IMR-90 (cell line): ENCODE results near the gene AGXT.

Experiments used
- BHLHE40 ChIP-seq: fragments of 150-350 bp; IDR thresholded peaks from 2 replicates; pipeline ENCODE4 v1.6.1; 2016; ENCODE audit warnings: mild to moderate bottlenecking, low read depth, low read length
- CEBPB ChIP-seq: IDR thresholded peaks from 2 replicates; pipeline ENCODE4 v1.6.1; 2012; ENCODE audit warnings: low read depth, low read length, improper control_type of control experiment
- CHD1 ChIP-seq: IDR thresholded peaks from 2 replicates; pipeline ENCODE4 v1.6.1; 2012; ENCODE audit warnings: low read depth, low read length, improper control_type of control experiment
- CTCF ChIP-seq: conservative IDR thresholded peaks from 2 replicates; pipeline ENCODE4 v1.5.1; 2012; ENCODE audit warnings: mild to moderate bottlenecking, low read depth, low read length, improper control_type of control experiment
- ELK1 ChIP-seq: fragments of 150-350 bp; IDR thresholded peaks from 2 replicates; pipeline ENCODE4 v1.6.1; 2016; ENCODE audit warnings: low read depth, mild to moderate bottlenecking, low read length, moderate library complexity, borderline replicate concordance
- FOS ChIP-seq: fragments of 150-350 bp; IDR thresholded peaks from 2 replicates; pipeline ENCODE4 v1.6.1; 2016; ENCODE audit warnings: low read depth, low read length
- MAFK ChIP-seq: IDR thresholded peaks from 2 replicates; pipeline ENCODE4 v1.6.1; 2012; ENCODE audit warnings: low read depth, low read length, improper control_type of control experiment
- MAZ ChIP-seq: IDR thresholded peaks from 2 replicates; pipeline ENCODE4 v1.6.1; 2012; ENCODE audit warnings: low read depth, mild to moderate bottlenecking, low read length, improper control_type of control experiment, moderate library complexity, borderline replicate concordance
- MXI1 ChIP-seq: IDR thresholded peaks from 2 replicates; pipeline ENCODE4 v1.6.1; 2012; ENCODE audit warnings: low read depth, mild to moderate bottlenecking, low read length, moderate library complexity, borderline replicate concordance
- POLR2A ChIP-seq: IDR thresholded peaks from 2 replicates; pipeline ENCODE4 v1.6.1; 2012; ENCODE audit warnings: mild to moderate bottlenecking, low read depth, low read length
- RAD21 ChIP-seq: IDR thresholded peaks from 2 replicates; pipeline ENCODE4 v1.6.1; 2012; ENCODE audit warnings: low read length, improper control_type of control experiment
- RFX5 ChIP-seq: IDR thresholded peaks from 2 replicates; pipeline ENCODE4 v1.8.0; 2012; ENCODE audit warnings: low read depth, mild to moderate bottlenecking, low read length, moderate library complexity

- TF ChIP-seq MAZ = no peak
- TF ChIP-seq CTCF = no peak
- no peak for TF ChIP-seq RAD21
- no peak for TF ChIP-seq MAFK
- no peak for TF ChIP-seq CEBPB
- no peak for TF ChIP-seq ELK1
- no peak for TF ChIP-seq POLR2A
- TF ChIP-seq CHD1 = no peak
- no peak for TF ChIP-seq MXI1
- TF ChIP-seq FOS = no peak
- no peak for TF ChIP-seq BHLHE40
- TF ChIP-seq RFX5 = no peak
Measured at GRCh38 chr2:240898108-240898730, 29.6 kb downstream of the AGXT start.
